Hypothalamus (tissue), 51 donors: ENCODE data around the gene KRT5.
"Not testable (repeated sequence)": the region's sequence is repeated elsewhere in the genome, so short reads cannot be mapped to it uniquely, and the experiment has no call there.

Experiments
- DNase-seq, 51 donors: peaks; one replicate each; lab custom pipeline; 2025; lab: John Stamatoyannopoulos, UW

The KRT5 gene

DNA sequence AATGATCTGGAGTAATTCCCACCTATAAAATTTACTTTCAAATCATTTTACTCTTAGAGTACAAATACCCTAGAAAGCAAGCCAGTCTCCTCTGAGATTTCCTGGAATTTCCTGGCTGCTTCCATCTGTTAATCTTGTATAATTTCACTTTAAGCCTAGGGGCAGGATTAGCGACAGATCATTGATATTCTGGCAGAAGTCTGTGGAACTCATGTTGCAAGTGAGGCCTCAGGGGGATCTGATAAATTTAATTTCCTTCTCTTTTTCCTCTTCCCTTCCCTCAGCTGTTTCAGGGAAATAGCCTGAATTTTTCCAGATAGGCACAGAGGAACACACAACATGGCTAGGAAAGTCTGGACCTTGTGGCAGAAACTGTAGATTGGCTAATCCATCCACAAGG, 21.2 kb downstream of the KRT5 start:
- no peak for DNase-seq

DNA sequence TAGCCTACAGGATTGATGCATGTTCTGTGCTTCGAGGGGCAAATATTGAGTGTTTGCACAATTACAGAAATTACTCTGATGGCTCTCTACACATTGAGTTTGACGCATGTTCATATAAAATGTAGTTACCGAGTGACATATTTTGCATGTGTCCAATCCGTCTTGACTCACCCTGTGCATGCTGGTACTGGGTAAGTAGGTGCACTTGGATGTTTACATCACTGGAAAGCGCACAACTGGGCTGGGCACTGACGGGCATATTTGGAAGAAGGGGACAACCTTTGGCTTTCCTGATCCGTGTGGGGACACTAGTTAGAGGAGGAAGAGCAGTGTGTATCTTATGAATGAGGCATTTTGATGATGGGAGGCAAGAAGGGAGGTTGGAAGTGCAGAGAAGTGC, 22.2 kb downstream of the KRT5 start:
- no peak for DNase-seq

DNA sequence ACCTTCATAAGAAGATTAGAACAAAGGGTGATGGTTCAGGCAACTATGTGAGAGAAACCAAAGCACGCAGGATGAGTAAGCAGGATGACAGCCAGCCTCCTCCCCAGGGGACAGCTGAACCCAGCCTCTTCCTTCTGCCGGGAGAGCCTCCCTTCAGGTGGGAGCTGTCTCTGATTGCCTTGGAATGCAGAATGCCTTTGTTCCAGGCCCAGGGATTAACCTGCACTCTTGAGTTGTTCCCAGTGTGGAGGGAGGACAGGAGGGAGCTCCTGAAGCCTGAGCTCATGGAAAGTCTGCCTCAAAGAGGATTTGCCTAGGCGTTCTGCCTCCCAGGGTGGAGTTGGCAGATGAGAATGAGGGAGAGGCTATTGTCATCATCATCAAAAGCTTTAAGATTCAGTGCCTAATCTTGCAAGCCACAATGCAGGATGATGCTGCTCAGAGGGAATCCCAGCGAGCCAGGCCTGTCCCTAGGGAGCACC, 23.6 kb downstream of the KRT5 start:
- no peak for DNase-seq

DNA sequence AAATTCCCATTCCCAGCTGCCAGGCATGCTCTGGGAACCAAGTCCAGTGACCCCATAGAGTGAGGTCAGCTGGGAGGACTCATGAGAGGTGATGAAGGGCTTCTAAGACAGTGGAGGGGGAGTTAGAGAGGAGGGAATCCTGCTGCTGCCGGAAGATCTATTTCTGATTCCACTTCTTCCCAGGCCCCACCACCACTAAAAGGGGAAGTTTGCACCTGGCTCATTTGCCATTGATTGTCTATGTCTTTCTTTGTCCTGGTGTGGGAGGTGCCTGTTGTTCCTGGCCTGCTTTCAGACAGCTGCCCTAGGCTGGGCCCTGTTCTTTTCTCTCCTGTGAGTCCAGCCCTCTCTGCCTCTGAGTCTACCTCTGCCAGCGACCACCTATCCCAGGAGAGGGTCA, 24.1 kb downstream of the KRT5 start:
- DNase-seq, result no peak

DNA sequence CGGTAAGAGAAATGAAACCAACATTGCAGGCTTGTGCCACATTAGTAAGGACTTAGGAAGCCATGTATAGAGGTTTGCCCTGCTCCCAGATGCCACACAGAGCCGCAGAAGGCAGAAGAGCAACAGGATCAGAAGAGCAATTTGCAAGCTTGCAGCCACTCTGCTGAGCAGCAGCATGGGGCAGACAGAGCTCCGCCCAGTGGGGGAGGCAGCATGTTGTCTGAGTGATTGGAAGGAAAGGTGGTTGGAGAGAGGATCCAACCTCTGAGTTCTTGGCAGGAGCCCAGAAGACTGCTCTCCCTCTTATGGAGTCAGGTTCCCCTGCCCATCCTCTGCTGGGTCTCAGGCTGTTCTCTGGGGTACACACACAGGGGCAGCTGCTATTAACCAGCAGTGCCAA, 24.8 kb downstream of the KRT5 start:
- no peak for DNase-seq

DNA sequence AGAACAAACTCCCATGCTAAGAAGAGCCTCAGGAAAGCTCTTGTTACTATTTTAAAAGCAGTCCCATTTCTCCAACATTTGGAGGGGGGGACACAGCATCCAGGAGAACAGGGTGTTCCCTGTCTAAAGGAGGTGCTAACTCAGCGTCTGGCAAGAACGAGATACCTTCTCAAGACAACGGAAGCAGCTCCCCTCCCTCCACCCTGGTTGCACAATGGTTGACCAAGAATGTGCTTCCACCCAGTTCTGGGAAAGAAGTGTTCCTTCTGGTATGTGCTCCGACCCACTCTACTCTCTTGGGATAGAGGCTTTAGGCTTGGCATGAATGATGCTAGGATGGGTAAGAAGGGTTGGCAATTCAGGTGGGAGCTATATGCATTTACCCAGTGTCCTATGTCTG, 25.7 kb downstream of the KRT5 start:
- no peak for DNase-seq

DNA sequence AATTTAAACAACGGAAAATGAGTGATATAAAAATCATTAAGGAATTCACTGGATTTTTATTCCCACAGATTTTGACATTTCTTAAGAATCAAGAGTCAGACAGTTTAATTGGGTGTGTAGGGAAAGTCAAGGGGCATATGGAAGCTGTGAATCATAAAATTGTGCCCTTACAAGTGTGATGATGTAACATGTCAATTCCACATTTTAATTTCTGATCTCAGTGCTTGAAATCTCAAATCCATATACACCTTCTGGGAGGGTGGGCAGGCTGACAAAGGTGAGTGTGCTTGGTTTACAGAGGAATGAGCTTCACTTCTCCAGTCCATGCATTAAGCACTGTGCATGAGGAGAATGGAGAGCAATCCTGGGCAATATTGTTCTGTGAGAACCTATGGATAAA, 26.1 kb downstream of the KRT5 start:
- no peak for DNase-seq

DNA sequence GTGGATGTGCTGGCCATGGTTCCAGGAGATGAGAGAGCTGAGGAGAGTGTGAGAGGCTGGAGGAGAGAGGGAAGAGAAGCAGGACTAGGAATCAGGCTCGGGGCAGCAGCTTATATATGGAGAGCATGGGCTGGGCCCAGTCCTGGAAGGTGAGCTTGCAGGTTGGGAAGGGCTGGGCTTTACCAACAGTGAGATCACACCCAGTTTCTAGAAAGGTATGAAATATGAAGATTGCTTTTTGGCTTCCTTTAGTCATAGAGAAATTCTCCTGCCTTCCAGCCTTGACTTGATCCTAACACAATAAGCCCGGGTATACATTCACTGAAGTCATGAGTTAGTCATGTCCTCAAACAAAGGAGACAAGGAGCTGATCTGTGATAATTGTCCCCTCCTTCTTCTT, 27.0 kb downstream of the KRT5 start, which contains the start of gene KRT6A:
KRT6A (minus strand) TSS at position 86 of the 400 bp plus-strand sequence; CDS start at position 17, 69 bp downstream.
- no peak for DNase-seq

DNA sequence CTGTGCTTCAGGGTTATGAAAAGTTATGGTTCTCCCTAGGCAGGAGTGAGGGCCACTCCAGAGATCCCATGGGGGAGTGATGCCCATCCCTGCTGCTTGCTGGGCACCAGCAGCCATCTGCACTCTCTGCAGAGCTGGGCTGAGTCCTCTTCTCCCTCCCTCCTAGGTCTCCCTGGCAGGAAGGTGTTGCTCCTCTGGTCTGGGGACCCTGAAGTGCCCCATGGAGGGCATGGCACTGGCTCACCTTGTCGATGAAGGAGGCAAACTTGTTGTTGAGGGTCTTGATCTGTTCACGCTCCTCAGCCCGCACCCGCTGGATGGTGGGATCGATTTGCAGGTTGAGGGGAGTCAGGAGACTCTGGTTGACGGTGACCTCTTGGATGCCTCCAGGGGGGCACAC, 27.8 kb downstream of the KRT5 start:
- not testable (repeated sequence) for DNase-seq

DNA sequence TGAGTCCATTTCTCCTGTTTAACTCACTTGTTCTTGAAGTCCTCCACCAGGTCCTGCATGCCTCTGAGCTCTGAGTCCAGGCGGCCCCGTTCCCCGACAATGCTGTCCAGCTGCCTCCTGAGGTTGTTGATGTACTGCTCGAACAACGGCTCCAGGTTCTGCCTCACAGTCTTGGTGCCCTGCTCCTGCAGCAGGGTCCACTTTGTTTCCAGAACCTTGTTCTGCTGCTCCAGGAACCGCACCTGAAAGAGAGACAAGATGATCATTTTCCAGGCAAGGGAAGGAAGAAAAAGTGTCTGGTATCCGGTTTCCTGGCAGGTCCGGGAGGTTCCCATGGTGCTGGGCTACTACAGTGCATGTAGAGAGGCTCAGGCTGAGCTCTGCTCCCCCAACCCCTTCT, 28.7 kb downstream of the KRT5 start:
- DNase-seq, result not testable (repeated sequence)

DNA sequence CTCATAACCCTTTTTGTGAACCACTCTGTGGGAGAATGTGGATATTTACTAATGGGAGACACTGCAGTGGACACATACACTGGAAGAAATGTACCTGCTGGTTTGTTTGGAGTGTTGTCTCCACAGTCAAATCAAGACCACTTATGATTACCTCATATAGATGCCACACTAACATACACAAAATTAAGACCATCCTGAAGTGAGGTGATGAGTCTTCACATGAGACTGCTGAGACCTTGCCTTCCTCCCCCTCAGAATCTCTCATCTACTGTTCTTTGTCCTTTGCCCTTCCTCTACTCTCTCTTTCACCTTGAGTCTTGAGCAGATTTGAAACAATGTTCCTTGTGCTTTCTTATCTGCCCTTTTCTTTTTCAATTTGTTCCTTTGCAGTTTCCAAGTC, 31.5 kb downstream of the KRT5 start:
- DNase-seq, result no peak

DNA sequence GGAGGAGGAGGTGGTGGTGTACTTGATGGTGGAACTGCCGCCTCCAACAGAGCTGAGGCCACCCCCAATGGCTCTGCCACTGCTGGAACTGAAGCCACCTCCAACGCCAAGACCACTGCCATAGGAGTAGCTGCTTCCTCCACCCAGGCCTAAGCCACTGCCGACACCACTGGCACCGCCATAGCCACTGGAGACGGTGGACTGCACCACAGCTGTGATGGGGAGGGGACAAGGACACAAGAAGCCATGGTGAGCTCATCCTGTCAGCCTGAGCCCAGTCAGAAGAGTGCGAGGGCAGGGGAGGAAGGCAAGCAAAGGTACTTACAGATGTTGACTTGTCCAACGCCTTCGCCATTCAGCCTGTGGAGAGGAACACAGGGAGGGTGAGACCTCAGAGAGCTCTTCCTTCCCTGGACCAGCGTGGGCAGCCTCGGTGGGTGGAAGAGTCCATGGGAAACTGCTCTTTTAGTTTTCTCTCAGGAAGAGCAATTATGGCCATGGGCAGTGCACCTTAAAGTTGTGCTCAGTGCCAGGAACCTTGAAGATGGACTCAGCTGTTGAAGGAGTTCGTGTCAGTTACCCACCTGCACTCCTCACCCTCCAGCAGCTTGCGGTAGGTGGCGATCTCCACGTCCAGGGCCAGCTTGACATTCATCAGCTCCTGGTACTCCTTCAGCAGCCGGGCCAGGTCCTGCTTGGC, 32.3 kb downstream of the KRT5 start:
- not testable (repeated sequence) for DNase-seq

DNA sequence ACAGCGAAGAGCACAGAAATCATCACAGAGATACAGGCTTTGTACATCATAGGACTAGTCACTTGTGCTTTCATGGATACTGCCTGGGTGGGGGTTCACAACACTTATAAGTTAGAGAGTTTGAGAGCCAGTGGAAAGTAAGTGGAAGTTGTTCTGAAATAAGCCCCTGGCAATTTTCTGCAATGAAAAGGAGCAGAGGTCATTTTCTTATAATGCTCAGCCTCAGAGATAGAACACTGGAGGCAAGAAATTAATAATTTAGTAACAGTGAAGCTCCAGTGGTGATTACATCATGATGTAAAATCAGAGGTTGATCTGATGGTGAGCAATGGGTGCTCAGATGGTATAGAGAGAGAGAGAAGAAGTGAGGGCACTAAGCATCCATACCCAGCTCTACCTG, 33.0 kb downstream of the KRT5 start:
- DNase-seq, result no peak

DNA sequence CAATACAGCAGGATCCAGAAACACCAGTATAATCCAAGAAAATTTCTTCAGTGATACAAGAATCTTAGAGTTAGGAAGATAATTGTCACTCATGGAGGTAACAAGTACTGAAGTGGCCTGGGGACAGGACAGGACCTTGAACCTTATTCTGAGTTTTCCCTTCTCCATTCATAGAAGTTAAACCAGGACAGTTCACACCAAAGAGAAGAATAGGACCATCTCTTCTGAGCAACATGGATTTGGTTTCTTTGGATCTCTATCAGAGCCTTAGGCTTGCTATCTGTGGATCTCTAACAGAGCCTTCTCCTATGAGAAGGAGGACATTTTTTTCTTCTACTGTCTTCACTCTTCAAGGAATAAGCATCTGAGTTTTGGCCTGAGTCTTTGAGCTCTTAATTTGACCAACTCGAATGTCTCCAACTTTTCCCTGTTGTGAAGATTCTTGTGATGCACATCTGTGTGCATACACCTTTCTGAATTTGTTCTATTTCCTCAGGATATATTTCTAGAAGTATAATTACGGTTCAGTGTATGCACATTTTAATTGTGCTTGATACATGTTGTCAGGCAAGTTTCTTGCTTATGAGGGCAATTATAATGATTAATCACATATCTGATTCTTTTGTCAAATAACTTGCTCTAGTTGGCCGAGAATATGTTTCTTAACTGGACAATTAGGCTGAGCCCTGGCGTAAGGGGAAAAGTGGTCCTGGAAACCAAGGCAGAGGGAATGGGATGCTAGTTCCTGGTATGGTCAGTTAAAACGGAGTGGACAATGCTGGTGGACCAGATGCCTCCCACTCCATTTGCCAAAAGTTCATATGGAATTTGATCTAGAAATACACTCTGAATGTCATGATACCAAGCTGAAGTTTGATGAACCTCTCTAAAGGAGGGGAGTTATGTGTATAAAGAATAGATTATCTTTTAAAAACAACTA, 33.8 kb downstream of the KRT5 start:
- no peak for DNase-seq

DNA sequence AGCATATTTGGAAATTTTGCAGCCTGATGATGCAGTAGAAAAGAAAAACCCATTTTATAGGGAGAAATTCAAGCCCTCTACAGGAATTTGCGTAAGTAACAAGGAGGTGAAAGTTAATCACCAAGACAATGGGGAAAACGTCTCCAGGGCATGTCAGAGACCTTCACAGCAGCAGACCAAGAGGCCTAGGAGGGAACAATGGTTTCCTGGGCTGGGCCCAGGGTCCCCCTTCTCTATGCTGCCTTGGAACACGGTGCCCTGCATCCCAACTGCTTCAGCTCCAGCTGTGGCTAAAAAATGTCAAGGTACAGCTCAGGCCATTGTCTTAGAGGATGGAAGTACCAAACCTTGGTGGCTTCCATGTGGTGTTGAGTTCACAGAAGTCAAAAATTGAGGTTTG, 40.1 kb downstream of the KRT5 start:
- no peak for DNase-seq

DNA sequence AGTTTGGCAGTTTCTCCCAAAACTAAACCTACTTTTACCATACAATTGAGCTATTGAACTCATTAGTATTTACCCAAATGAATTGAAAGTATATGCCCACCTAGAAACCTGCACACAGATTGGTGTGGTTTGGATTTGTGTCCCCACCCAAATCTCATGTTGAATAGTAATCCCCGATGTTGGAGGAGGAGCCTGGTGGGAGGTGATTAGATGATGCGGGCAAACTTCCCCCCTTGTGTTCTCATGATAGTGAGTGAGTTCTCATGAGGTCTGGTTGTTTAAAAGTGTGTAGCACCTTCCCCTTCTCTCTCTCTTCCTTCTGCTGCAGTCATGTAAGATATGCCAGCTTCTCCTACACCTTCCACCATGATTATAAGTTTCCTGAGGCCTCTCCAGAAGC, 42.5 kb downstream of the KRT5 start:
- no peak for DNase-seq

DNA sequence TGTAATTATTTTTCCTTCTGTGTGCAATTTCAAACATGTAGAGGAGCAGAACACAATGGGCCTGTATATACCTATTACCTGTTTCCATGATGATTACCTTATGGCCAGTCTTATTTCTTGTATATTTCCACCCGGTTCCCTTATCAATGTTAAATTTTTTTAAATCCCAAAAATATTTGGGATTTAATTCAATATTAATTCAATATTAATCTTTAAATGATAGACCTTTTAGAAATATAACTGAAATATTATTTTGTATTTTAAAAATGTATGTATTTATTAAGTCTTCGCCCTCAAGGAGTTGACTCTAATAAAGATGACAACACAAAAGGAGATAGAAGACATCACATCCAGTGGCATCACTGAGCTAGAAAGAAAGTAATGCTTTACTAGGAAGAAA, 46.0 kb downstream of the KRT5 start:
- DNase-seq, result no peak

DNA sequence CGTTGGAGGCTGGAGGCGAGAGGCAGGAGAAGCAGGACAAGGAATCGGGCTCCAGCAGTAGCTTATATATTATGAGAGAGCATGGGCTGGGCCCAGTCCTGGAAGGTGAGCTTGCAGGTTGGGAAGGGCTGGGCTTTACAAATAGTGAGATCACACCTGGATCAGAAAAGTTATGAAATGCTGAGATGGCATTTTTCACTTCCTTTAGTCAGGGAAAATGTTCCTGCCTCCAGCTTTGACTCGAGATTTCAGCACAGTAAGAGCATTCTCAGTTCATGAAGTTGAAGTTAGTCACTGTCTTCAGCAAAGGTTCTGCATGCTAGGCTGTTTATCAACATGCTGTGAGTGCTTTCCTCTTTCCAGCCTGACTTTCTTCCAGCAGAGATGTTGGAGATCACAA, 46.4 kb downstream of the KRT5 start, which contains the start of gene KRT6C:
KRT6C (minus strand) TSS at position 38 of the 400 bp plus-strand sequence. CDS start 68 bp downstream, outside the sequence.
- no peak for DNase-seq

DNA sequence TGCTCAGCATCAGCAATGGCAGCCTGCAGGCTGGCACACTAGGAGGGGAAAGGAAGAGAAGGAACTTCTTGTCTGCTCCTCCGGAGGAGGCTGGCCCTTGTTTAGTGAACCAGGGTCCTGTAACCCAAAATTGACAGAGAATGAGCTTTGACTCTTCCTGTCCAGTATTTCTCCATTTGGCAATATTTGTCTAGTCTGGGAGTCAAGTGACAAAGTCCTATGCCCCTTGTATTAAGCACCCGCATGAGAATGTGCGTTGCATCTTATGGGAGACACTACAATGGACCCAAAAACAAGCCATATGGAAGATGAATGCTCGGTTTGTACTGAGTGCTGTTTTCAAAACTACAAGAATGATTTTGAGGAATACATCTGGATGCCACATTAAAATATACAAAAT, 50.3 kb downstream of the KRT5 start:
- no peak for DNase-seq

DNA sequence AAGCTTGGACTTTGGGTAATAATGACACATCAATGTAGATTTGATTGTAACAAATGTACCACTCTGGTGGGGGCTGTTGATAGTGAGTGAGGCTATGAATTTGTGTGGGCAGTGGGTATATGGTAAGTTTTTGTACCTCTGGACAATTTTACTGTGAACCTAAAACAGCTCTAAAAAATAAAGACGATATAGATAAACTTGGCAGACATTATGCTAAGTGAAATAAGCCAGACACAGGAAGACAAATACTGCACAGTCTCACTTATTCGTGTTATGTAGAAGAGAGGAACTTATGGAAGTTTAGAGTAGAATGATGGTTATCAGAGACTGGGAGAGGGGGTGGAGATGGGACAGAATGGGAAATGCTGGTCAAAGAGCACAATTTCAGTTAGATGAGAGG, 55.3 kb downstream of the KRT5 start:
- DNase-seq, result no peak
